GM19238 (cell line): Measurements from ENCODE around the gene RNF166.
A peak's percentile ranks its signal among the peaks of the same experiment; 100 is the strongest.
"Not testable (repeated sequence)": the region's sequence is repeated elsewhere in the genome, so short reads cannot be mapped to it uniquely, and the experiment has no call there.

Experiments
- DNase-seq: peaks from one replicate; pipeline ENCODE4 v3.0.0; 2011; ENCODE audit warnings: low spot score; ENCODE audit not compliant: insufficient read length

Gene RNF166

DNA sequence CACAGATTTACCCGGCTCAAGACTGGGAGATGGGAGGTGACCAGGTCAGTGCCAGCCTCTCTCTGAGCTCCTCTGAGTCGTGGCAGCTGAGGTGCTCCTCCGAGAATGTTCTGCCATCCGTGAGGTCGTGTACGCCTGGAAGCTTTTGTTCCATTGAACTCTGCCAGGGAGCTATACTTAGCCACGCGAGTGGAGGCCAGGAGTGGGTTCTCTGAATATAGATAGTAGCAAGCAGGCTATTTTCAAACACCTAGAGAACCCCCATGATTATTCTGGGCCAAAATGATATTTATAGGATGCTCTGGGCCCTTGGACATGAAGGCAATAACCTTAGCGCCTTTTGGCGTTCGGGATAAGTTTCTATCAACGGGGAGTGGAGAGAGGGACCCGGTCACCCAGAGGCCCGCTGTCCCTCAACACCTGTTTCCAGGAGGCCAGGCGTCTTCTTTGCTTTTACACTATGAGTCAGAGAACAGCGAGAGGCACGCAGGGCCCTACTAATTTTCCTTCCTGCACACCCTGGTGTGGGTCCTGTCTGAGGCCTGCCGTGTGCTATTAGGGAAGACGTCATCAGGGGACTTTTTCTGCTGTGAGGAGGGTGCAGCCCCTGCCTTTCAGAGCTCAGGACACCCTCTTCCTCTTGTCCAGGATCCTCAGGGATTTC, 32.4 kb downstream of the RNF166 start:
- DNase-seq = no peak

DNA sequence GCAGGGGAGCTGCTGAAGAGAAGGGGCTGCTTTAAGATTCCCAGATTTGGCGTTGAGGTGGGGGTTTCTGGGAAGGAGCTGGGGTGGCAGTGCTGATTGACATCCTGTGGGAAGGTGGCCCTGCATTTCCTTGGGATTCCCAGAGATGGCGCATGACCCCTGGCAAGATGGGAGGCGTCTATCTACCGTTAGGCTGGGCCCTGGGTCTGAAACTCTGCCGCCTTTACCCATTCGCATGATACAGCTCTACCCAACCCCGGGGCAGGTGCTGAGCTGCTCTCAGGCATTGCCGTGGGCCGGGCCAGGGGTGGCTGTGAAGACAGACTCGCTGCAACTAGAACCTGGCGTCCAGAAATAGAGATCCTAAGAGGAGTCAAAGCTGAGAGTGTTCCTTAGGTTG, 33.4 kb downstream of the RNF166 start:
- DNase-seq = no peak

DNA sequence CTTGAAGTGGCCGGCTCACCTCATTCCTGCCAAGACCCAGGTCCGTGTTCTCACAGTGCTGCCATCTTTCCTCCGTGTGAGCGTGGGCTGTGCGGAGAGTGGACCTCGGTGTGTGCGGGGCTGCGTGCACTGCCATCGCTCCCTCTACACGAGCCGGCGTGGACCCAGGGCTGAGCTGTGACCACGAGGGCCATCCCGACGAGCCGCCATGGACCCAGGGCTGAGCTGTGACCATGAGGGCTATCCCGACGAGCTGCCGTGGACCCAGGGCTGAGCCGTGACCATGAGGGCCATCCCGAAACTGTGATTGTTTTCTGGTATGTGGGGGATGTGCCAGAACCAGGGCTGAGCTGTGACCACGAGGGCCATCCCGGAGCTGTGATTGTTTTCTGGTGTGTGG, 34.4 kb downstream of the RNF166 start:
- DNase-seq = no peak

DNA sequence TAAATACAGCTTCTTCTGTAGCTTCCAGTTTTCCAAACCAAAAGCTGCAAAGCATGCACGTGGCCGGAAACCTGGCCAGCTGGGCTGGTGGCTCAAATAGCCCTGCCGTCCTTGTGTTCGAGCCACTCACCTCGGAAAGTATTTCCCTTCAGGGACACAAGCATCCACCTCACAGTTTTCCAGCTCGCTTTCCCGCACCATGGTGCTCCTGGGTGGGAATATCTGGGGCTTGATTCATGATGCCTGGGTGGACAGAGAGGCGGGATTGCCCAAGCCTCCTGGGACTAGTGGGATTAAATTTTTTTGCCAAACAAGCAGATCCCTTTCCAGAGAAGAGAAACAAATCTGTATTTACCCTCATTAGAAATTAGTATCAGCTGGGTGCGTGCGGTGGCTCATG, 36.2 kb downstream of the RNF166 start:
- no peak for DNase-seq

DNA sequence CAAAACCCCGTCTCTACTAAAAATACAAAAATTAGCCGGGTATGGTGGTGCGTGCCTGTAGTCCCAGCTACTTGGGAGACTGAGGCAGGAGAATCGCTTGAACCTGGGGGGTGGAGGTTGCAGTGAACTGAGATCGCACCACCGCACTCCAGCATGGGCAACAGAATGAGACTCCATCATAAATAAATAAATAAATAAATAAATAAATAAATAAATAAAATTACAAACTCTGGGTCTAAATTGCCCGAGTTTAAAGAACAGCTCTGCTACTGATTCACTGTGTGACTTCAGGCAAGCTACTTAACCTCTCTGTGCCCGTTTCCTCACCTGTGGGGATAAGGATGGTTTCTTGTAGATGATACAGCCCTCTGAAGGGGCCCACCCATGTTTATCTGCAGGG, 36.7 kb downstream of the RNF166 start:
- DNase-seq = not testable (repeated sequence)

DNA sequence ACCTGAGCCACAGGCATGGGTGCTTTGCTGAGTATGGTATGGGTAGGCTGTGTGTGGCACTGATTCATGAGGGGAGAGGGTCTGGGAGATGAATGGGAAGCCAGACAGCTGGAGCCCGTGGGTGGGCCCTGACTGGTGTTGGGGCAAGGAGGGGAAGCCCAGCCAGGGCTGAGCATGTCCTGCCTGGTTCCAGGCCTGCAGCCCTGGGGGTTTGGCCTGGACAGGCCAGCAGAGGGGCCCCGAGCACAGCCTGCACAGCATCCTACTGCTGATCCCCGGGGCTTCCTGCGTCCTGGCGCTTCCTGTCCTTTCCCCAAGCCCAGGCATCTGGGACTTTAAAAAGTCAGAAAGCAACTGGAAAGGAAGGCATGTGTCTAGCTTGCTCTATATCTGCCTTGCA, 38.7 kb downstream of the RNF166 start:
- DNase-seq = no peak

DNA sequence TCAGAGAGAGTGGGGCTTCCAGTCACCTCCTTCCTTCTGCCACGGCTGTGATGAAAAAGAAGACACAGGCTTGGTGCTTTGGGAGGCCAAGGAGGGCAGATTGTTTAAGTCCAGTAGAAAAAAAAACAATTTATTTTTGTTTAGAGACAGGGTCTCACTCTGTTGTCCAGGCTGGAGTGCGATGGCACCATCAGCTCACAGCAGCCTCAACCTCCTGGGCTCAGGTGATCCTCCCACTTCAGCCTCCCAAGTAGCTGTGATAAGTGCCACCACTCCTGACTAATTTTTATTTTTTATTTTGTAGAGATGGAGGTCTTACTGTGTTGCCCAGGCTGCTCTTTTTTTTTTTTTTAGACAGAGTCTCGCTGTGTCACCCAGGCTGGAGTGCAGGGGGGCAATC, 40.6 kb downstream of the RNF166 start:
- no peak for DNase-seq

DNA sequence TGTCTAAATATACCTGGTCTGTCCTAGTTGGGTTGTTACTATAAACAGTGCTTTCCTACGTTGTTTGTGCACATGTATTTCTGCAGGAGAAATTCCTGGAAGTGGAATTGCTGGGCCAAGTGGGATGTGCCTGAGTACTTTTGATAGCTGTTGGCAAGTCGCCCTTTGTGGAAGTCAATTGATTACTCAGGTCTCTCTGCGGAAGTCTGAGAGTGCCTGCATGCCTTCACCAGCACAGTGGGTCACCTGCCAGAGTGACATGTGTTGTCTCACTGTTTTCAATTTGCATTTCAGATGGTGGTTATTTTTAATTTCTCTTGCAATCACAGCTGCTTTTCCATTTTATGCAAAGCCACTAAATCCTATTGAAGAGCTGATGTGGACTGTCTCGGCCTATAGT, 41.1 kb downstream of the RNF166 start:
- DNase-seq = no peak

DNA sequence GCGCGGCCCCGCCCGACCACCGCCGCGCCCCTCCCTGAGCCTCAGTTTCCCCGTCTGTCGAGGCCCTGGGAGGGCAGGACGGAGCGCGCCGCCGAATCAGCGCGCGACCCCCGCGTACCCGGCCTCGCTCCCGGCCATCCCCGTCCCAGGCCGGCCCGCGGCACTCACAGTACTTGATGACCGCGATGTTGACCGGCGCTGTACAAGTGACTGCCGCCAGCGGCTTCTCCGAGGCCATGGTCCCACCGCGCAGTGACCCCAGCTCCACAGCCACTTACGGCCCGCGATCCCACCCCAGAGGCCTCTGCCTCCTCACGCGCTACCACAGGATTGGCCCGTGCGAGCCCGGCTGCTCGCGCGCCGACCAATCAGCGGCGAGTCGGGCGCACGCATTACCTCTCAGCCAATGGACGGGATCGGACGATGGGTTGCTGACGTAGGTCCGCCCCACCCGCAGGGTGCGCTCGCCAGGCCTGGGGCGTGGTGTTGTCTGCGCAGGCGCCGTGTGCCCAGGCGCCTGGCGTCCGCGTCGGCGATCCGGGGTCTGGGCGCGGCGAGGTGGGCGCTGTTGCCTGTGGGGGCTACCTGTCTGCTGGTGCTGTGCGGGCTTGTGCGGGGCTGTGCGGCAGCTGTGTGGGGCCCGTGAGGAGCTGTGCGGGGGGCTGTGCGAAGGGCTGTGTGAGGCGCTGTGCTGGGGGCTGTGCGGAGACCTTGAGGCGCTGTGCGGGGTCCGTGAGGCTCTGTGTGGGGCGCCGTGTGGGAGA, 43.2 kb downstream of the RNF166 start, which contains the start of gene MVD:
MVD (minus strand) TSS at position 249 of the 764 bp plus-strand sequence; CDS start at position 238, 11 bp downstream.
- peak; percentile 100 for DNase-seq

DNA sequence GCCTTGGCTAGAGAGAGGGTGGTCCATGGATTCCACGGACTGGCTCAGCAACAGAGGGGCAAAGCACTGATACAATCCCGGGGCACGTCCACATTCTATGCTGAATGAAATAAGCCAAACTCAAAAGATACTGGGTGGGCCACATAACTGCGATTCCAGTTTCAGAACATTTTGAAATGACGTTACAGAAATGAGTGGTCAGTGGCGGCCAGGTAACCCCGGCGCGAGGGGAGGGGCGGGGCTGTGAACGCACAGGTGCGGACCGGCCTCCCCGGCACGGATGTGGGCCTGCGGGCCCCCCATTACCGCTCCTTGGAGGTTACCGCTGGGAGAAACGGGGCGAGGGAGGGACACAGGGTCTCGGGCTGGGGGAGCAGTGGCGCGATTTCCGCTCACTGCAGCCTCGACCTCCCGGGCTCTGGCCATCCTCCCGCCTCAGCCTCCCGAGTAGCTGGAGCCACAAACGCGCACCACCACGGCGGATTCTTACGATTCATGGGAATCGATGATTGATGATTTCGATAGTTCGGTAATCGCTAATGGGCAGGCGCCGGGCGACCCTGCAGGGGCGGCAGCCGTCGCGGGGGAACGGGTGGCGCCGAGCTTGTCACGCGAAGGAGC, 43.9 kb downstream of the RNF166 start:
- no peak for DNase-seq

DNA sequence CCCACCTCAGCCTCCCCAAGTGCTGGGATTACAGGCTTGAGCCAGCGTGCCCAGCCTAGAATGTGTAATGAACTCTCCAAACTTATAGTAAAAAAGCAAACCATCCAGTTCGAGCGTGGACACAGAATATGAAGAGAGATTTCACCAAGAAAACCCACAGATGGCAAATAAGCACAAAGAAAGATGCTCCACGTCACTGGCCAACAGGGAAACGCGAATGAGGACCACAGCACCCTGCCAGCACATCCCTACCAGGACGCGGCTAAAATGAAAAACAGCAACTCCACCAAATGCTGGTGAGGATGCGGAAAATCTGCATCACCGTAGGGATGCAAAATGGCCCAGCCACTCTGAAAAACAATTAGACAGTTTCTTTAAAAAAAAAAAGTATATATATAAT, 44.7 kb downstream of the RNF166 start:
- no peak for DNase-seq

DNA sequence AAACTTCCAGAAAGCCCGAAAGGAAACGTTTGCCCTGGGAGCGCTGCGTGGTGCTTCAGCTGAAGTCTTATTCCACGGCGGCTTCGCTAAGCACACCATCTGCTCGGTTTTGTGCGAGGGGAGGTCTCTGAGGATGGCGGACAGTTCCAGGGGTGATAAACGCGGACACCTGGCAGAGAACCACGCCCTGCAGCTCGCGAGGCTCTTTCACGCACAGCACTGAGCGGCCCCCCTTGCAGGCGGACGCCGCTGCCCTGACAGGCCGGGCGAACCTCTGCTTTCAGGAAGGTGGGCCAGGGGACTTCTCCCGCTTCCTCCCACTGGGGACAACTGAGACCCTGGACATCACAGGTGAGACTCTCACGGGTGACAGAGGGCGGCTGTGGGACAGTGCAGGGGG, 47.0 kb downstream of the RNF166 start:
- DNase-seq = no peak

DNA sequence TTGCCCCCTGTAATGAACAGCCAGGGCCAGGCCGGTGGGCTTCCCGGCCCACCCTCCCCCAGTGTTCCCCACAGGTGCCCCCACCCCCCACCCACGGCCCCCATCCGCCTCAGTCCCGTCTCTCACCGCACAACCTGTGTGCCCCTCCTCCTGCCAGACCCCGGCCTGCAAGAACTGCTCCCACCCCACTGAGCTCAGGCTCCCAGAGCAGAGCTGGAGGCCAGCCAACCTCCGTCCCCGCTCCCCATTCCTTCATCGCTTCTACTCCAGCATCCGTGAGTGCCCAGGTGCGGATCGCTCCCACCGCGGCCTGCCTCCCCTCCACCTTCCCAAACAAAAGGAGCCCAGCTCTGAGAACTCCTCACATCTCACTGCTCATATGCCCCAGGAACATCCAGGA, 47.5 kb downstream of the RNF166 start:
- DNase-seq = no peak

DNA sequence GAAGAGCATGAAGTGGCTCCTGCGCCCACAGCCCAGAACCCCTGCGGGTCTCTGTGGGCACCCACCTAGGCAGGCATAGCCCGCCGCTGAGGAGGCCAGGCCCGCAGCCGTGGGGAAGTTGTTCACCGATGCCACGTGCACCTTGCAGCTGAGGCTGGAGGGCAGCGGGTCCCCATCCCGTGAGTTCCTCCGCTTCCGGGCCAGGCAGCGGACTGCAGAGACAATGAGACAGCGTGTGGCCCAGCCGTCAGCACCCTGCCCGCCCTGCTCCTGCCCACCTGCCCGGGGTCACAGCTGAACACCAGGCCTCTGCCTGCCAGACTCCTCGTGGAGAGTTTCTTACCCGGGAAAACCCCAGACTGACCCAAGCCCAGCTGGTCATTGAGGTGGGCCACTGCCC, 48.8 kb downstream of the RNF166 start:
- no peak for DNase-seq

DNA sequence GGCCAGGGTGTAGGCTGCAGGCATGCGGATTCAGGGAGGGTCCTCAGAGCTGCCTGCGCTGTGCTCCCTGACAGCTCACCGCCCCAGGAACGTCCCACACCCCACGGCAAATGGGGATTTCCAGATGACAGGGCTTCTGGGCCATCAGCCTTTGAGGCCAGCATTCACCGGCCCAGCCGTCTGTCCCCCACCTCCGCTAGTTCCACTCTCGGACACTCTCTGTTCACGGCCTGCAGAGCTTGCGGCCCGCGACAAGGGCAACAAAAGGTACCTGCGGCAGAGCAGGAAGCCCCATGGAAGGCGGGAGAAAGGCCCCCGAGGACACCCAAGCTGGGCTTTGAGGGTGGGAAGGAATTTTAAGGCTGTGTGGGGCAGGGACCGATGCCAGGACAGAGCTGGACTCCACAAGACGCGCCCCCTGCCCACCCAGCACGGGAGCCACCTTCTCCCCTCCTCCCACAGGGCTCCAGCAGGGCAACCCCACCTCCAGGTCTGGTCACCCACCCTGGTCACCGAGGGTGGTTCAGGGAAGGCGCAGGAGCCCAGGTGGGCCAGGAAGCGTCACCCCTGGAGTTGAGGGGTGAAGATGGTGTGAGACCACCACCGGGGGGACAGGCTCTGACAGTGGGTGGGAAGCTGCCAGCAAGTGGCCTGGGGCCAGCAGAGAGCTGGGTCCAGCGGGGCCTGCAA, 49.8 kb downstream of the RNF166 start:
- DNase-seq = no peak

DNA sequence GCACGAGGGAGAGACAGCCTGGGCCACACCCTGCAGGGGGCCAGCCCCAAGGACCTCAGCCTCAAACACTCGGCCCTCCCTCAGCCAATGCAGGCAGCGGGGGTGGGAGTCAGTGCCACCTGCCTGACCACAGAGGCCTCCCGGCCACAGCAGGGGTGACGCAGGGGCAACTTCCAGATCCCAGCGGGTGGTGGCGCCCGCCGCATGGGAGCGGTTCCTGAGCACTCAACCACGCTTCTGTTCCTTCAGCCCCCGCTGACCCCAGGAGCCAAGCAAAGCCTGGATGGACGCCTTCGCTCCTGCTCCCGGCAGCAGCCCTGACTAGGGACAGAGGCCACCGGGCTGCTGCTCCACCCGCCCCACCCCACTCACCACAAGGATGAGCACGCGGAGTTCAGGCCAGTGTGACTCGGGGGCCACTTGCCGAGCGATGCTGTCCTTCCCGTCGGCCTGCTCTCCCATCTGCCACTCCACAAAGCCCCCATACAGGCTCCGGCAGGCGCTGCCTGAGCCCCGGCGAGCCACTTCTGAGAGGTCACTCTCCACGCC, 50.4 kb downstream of the RNF166 start:
- DNase-seq = no peak

DNA sequence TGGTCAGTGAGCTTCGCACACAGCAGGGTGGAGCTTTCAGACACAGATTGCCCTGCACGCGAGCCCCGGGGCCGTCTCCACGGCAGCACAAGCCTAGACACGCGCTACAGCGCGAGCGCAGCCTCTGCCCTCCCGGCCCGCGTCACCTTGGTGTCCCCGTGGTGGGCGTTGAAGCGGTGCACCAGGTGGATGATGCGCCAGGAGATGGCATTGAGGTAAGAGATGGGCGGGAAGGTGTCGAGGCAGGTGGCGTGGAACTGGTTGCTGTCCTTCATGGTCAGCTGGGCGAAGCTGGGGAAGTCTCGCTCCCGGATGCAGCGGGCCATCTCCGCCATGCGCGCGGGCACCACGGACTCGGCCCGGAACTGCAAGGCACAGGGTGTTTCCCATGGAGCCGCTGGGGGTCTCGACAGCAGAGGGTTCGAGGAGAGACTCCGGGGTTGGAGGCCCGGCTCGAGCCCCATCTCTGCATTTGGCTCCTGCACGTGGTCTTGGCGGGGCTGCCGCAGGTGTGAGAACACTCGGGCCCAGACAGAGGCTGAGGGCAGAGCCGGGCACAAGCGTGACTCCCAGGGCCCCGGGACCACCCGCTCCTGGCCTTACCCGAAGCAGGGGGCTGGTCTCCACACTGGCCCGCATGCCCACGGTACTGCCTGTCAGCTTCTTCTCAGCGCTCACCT, 51.0 kb downstream of the RNF166 start:
- no peak for DNase-seq

DNA sequence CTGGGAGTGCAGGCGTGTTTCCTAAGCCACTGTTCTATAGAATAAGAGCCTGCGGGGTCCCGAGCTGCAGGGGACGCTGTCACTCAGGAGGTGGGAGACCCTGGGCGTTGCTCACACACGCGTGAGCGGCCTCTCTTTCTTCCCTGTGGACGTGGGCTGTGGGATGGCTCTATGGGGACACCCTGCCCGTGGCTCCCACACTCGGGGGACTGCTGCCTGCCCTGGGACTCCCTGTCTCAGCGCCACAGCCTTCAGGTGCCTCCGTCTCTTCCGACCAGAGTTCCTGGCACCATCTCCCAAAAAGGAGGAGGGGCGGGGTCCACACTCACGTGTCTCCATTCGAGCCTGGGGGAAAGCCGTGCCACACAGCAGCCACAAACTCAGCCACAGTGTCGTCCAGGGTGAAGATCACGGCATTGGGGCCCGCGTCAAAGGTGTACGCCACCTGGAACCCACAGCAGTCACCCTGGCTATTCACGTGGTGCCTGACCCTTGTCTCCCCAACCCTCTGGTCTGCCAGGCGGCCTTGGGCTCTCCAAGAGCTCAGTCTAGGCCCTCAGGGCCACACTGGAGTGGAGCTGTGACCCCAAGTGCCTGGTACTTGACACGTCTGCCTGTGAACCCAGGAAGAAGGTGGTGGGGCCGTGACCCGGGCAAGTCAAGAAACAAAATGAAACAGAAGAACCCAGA, 51.7 kb downstream of the RNF166 start:
- no peak for DNase-seq

DNA sequence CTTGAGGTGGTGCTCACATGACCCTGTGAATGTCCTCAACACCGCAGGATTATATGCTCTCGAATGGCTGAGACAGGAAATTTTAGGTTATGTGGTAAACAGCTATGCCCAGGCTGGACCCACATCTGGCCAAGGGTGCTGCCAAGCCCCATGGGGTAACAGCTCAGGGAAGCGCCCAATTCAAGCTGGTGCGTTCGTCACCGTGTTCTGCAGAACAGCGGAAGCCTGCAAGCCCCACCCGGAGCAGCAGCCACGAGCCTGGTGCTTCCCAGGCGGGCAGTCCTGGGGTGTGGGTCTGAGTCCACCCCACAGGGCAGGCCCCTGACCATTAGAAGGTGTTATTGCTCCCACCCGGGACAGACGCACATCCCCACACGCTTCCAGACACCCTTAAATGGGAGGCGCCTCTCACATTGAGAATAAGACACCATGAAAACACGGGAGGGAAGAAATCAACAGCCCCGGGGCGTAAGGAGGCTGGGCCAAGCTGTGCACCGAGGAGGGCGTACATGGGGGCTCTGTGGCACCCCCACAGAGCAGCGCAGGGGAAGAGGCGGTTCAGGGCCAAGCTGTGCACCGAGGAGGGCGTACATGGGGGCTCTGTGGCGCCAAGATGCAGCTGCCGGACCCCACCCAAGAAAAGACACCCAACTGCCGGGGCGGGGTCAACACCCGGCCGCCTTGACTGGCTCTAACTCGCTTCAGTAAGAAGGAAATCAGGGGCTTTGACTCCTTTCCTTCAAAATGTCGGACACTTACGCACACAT, 52.4 kb downstream of the RNF166 start:
- DNase-seq = no peak

DNA sequence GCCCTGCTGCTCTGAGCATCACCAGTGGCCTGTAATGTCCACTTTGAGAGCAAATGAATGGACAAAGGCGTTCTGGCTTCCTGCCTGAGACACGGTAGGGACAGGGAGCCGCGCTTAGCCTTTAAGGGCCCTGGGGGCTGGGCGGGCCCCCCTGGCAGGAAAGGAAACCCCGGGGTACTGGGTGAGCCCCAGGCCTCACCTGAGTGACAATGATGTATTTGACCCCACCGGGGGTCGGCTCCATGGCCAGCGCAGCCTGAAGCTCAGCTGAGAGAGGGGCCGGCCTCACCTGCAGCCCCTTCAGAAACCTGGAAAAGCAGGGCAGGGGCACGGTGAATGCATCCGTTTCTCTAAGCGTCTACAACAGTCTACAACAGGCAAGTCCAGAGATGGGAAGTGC, 53.1 kb downstream of the RNF166 start:
- no peak for DNase-seq
